Glutamatergic neuron (in vitro differentiated cells): Measurements from ENCODE around the gene PLEKHA7. TPM values are rescaled to one million over a fixed set of nuclear protein-coding genes. Genes with fewer than 3 reads are reported as not detected.

Experiments
- DNase-seq: peaks from one replicate; pipeline ENCODE4 v3.0.0; 2022
- H3K27ac Mint-ChIP-seq: one replicate; pipeline ENCODE4 v1.8.0; 2020; ENCODE audit warnings: mild to moderate bottlenecking, mixed read lengths, inconsistent platforms; ENCODE audit not compliant: unreplicated experiment
- H3K27me3 Mint-ChIP-seq: one replicate; pipeline ENCODE4 v1.8.0; 2020; ENCODE audit warnings: mild to moderate bottlenecking, moderate library complexity, mixed read lengths, inconsistent platforms; ENCODE audit not compliant: unreplicated experiment
- H3K36me3 Mint-ChIP-seq: one replicate; pipeline ENCODE4 v1.8.0; 2020; ENCODE audit warnings: mild to moderate bottlenecking, mixed read lengths, inconsistent platforms; ENCODE audit not compliant: unreplicated experiment
- H3K4me1 Mint-ChIP-seq: one replicate; pipeline ENCODE4 v1.8.0; 2020; ENCODE audit warnings: mild to moderate bottlenecking, low read depth, mixed read lengths, inconsistent platforms; ENCODE audit not compliant: unreplicated experiment
- H3K4me3 Mint-ChIP-seq: one replicate; pipeline ENCODE4 v1.8.0; 2020; ENCODE audit warnings: mild to moderate bottlenecking, mixed read lengths, inconsistent platforms; ENCODE audit not compliant: unreplicated experiment
- H3K9me3 Mint-ChIP-seq: one replicate; pipeline ENCODE4 v1.8.0; 2020; ENCODE audit warnings: mild to moderate bottlenecking, moderate library complexity, mixed read lengths, inconsistent platforms; ENCODE audit not compliant: unreplicated experiment
- CTCF ChIP-seq: fragments of 200-600 bp; sonication (generic); IDR thresholded peaks from one replicate; pipeline ENCODE4 v1.5.0; 2021; ENCODE audit not compliant: partially characterized antibody, unreplicated experiment
- total RNA-seq: library from RNA; stranded (reverse); fragmentation: NEBNext Ultra II Directional; extraction: Animal tissue kit (Norgen Biotek cat#: 25700); gene quantifications from one replicate; pipeline ENCODE4 v1.2.1, GENCODE V29; 2021; ENCODE audit not compliant: unreplicated experiment

Gene PLEKHA7
- total RNA-seq, 1 donor from 2014 or later = 5.7 TPM

- Mint-ChIP-seq H3K4me3 (no peak overlapping the region), H3K4me1 (no peaks in the 10 kb centered on the region), H3K27ac (no peak overlapping the region), H3K27me3 (peaks cover 2% of the 10 kb centered on the region), H3K9me3 (peaks cover 2% of the 10 kb centered on the region), H3K36me3 (no peaks in the 10 kb centered on the region)
- no peak for DNase-seq
- no peak for TF ChIP-seq CTCF
Measured at GRCh38 chr11:16770016-16770415, 244.2 kb downstream of the PLEKHA7 start.

GRCh38 chr11:16769386-16769785 is 244.8 kb downstream of the PLEKHA7 start:
- H3K4me3 Mint-ChIP-seq = no peak overlapping the region
- no peaks in the 10 kb centered on the region for H3K36me3 Mint-ChIP-seq
- no peak for TF ChIP-seq CTCF
- no peaks in the 10 kb centered on the region for H3K4me1 Mint-ChIP-seq
- no peaks in the 10 kb centered on the region for H3K9me3 Mint-ChIP-seq
- peaks cover 2% of the 10 kb centered on the region for H3K27me3 Mint-ChIP-seq
- no peak overlapping the region for H3K27ac Mint-ChIP-seq
- DNase-seq = no peak

GRCh38 chr11:16767957-16768356 is 246.3 kb downstream of the PLEKHA7 start:
- Mint-ChIP-seq H3K4me1 (no peaks in the 10 kb centered on the region), H3K27me3 (peaks cover 2% of the 10 kb centered on the region), H3K9me3 (no peaks in the 10 kb centered on the region), H3K27ac (no peak overlapping the region), H3K36me3 (no peaks in the 10 kb centered on the region), H3K4me3 (no peak overlapping the region)
- TF ChIP-seq CTCF = no peak
- no peak for DNase-seq

DNA sequence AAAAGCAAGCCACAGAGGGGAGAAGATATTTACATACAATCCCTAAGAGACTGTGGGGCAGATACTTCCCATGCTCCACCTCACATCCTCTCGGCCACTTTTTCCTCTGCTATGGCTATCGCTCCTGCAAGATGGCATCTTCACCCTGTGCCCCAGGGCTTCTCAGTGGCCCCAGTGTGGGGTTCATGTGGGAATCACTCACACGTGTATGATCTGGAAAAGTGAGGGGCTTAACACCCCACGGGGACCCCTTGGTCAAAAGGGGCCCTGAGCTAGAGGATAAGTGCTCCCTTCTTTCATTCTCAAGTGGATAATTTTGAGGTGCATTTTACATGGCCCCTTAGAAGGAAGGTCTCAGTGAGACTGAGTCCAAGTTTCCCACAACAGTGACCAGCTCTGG is 247.1 kb downstream of the PLEKHA7 start:
- no peak for DNase-seq
- H3K36me3 Mint-ChIP-seq = no peaks in the 10 kb centered on the region
- no peak overlapping the region for H3K27ac Mint-ChIP-seq
- peaks cover 2% of the 10 kb centered on the region for H3K27me3 Mint-ChIP-seq
- no peaks in the 10 kb centered on the region for H3K9me3 Mint-ChIP-seq
- H3K4me1 Mint-ChIP-seq = no peaks in the 10 kb centered on the region
- no peak for TF ChIP-seq CTCF
- no peak overlapping the region for H3K4me3 Mint-ChIP-seq

GRCh38 chr11:16764888-16765287 is 249.3 kb downstream of the PLEKHA7 start:
- DNase-seq = no peak
- Mint-ChIP-seq H3K4me1 (no peaks in the 10 kb centered on the region), H3K27ac (no peak overlapping the region), H3K4me3 (no peak overlapping the region), H3K36me3 (no peaks in the 10 kb centered on the region), H3K27me3 (peaks cover 2% of the 10 kb centered on the region), H3K9me3 (no peaks in the 10 kb centered on the region)
- no peak for TF ChIP-seq CTCF
